ENCODE results near the gene USH2A.

GRCh38 chr1:215899901-215900300 lies 523.3 kb downstream of the USH2A start:
- no peak for TF ChIP-seq POLR2A (IDR thresholded peaks at IDR 0.05)
- TF ChIP-seq CTCF (IDR thresholded peaks at IDR 0.05): no peak
